Stimulated activated naive CD8-positive, alpha-beta T cell treated with anti-CD3 and anti-CD28 coated beads, Interleukin-15, Interleukin-2, amounts not matched to agents 100 ng/mL and 50 ng/mL, for 24 hours (primary cell): Measurements from ENCODE around the gene C9orf72.
"Not testable (repeated sequence)": the region's sequence is repeated elsewhere in the genome, so short reads cannot be mapped to it uniquely, and the experiment has no call there.

Experiments used
- H3K27ac Mint-ChIP-seq: one replicate; pipeline ENCODE4 v1.8.0; 2021; ENCODE audit warnings: mild to moderate bottlenecking, mixed read lengths
- H3K27me3 Mint-ChIP-seq: one replicate; pipeline ENCODE4 v1.8.0; 2021; ENCODE audit warnings: mixed read lengths
- H3K36me3 Mint-ChIP-seq: one replicate; pipeline ENCODE4 v1.8.0; 2021; ENCODE audit warnings: low read depth, mixed read lengths
- H3K4me1 Mint-ChIP-seq: one replicate; pipeline ENCODE4 v1.8.0; 2021; ENCODE audit warnings: low read depth, mixed read lengths
- H3K4me3 Mint-ChIP-seq: one replicate; pipeline ENCODE4 v1.8.0; 2021; ENCODE audit warnings: mild to moderate bottlenecking, mixed read lengths
- H3K9me3 Mint-ChIP-seq: one replicate; pipeline ENCODE4 v1.8.0; 2021; ENCODE audit warnings: mixed read lengths

The C9orf72 gene

GRCh38 chr9:27572918-27573633, at the start of gene C9orf72:
TSS of gene C9orf72 (minus strand) at chr9:27573481. CDS start at chr9:27567120, 6,361 bp downstream.
- H3K9me3 Mint-ChIP-seq = peaks cover 2% of the 10 kb centered on the region
- peaks cover 5% of the 10 kb centered on the region for H3K36me3 Mint-ChIP-seq
- peak within 1 kb of the TSS; percentile 89 for H3K4me3 Mint-ChIP-seq

GRCh38 chr9:27622693-27623340, 49.5 kb upstream of the C9orf72 start:
- Mint-ChIP-seq H3K36me3 (no peaks in the 10 kb centered on the region), H3K27ac (no peak overlapping the region)

More at GRCh38 chr9:27572918-27573633, at the start of gene C9orf72:
- peaks cover 3% of the 10 kb centered on the region for H3K27me3 Mint-ChIP-seq
- H3K4me1 Mint-ChIP-seq = peaks cover 33% of the 10 kb centered on the region
- H3K27ac Mint-ChIP-seq = peak within 1 kb of the TSS; percentile 99

GRCh38 chr9:27619743-27620142, 46.5 kb upstream of the C9orf72 start:
- Mint-ChIP-seq H3K27ac (no peak overlapping the region), H3K27me3 (peaks cover 3% of the 10 kb centered on the region), H3K36me3 (no peaks in the 10 kb centered on the region), H3K9me3 (no peaks in the 10 kb centered on the region), H3K4me3 (no peak overlapping the region), H3K4me1 (no peaks in the 10 kb centered on the region)

More at GRCh38 chr9:27622693-27623340, 49.5 kb upstream of the C9orf72 start:
- H3K4me3 Mint-ChIP-seq = no peak overlapping the region
- H3K4me1 Mint-ChIP-seq = no peaks in the 10 kb centered on the region
- peaks cover 3% of the 10 kb centered on the region for H3K27me3 Mint-ChIP-seq
- no peaks in the 10 kb centered on the region for H3K9me3 Mint-ChIP-seq

GRCh38 chr9:27618066-27618465, 44.8 kb upstream of the C9orf72 start:
- no peak overlapping the region for H3K27ac Mint-ChIP-seq
- H3K4me1 Mint-ChIP-seq = no peaks in the 10 kb centered on the region
- peaks cover 9% of the 10 kb centered on the region for H3K27me3 Mint-ChIP-seq

GRCh38 chr9:27614551-27614950, 41.3 kb upstream of the C9orf72 start:
- no peaks in the 10 kb centered on the region for H3K4me1 Mint-ChIP-seq
- H3K4me3 Mint-ChIP-seq = no peak overlapping the region
- H3K27ac Mint-ChIP-seq = no peak overlapping the region
- no peaks in the 10 kb centered on the region for H3K9me3 Mint-ChIP-seq
- H3K27me3 Mint-ChIP-seq = peaks cover 7% of the 10 kb centered on the region
- H3K36me3 Mint-ChIP-seq = no peaks in the 10 kb centered on the region

More at GRCh38 chr9:27618066-27618465, 44.8 kb upstream of the C9orf72 start:
- Mint-ChIP-seq H3K4me3 (no peak overlapping the region), H3K36me3 (no peaks in the 10 kb centered on the region), H3K9me3 (no peaks in the 10 kb centered on the region)

- Mint-ChIP-seq H3K27me3 (peaks cover 11% of the 10 kb centered on the region), H3K27ac (peak overlapping the region; percentile 47)
- not testable (repeated sequence) for H3K4me1 Mint-ChIP-seq
These were observed 38.8 kb upstream of the C9orf72 start for GRCh38 chr9:27612036-27612435.

GRCh38 chr9:27610622-27611021, 37.3 kb upstream of the C9orf72 start:
- no peaks in the 10 kb centered on the region for H3K4me1 Mint-ChIP-seq
- no peaks in the 10 kb centered on the region for H3K9me3 Mint-ChIP-seq
- no peaks in the 10 kb centered on the region for H3K36me3 Mint-ChIP-seq
- no peak overlapping the region for H3K4me3 Mint-ChIP-seq
- H3K27me3 Mint-ChIP-seq = peaks cover 11% of the 10 kb centered on the region
- no peak overlapping the region for H3K27ac Mint-ChIP-seq

More at GRCh38 chr9:27612036-27612435, 38.8 kb upstream of the C9orf72 start:
- H3K9me3 Mint-ChIP-seq, H3K36me3 Mint-ChIP-seq, H3K4me3 Mint-ChIP-seq: not testable (repeated sequence)

GRCh38 chr9:27602954-27603353, 29.7 kb upstream of the C9orf72 start:
- H3K4me3 Mint-ChIP-seq = no peak overlapping the region
- no peak overlapping the region for H3K27ac Mint-ChIP-seq

GRCh38 chr9:27602142-27602861, 29.0 kb upstream of the C9orf72 start:
- Mint-ChIP-seq H3K4me3 (no peak overlapping the region), H3K36me3 (no peaks in the 10 kb centered on the region), H3K27ac (no peak overlapping the region), H3K27me3 (no peaks in the 10 kb centered on the region), H3K9me3 (no peaks in the 10 kb centered on the region), H3K4me1 (no peaks in the 10 kb centered on the region)

More at GRCh38 chr9:27602954-27603353, 29.7 kb upstream of the C9orf72 start:
- no peaks in the 10 kb centered on the region for H3K4me1 Mint-ChIP-seq
- no peaks in the 10 kb centered on the region for H3K27me3 Mint-ChIP-seq
- no peaks in the 10 kb centered on the region for H3K9me3 Mint-ChIP-seq
- H3K36me3 Mint-ChIP-seq = no peaks in the 10 kb centered on the region

GRCh38 chr9:27601396-27601795, 28.1 kb upstream of the C9orf72 start:
- no peak overlapping the region for H3K27ac Mint-ChIP-seq
- no peaks in the 10 kb centered on the region for H3K27me3 Mint-ChIP-seq
- H3K4me1 Mint-ChIP-seq = no peaks in the 10 kb centered on the region
- no peak overlapping the region for H3K4me3 Mint-ChIP-seq
- H3K36me3 Mint-ChIP-seq = no peaks in the 10 kb centered on the region
- no peaks in the 10 kb centered on the region for H3K9me3 Mint-ChIP-seq

GRCh38 chr9:27600256-27600655, 27.0 kb upstream of the C9orf72 start:
- no peaks in the 10 kb centered on the region for H3K4me1 Mint-ChIP-seq
- no peaks in the 10 kb centered on the region for H3K27me3 Mint-ChIP-seq
- no peaks in the 10 kb centered on the region for H3K36me3 Mint-ChIP-seq
- no peaks in the 10 kb centered on the region for H3K9me3 Mint-ChIP-seq
- H3K27ac Mint-ChIP-seq = no peak overlapping the region
- no peak overlapping the region for H3K4me3 Mint-ChIP-seq

- Mint-ChIP-seq H3K27ac (no peak overlapping the region), H3K9me3 (no peaks in the 10 kb centered on the region), H3K4me1 (no peaks in the 10 kb centered on the region), H3K36me3 (no peaks in the 10 kb centered on the region), H3K4me3 (no peak overlapping the region), H3K27me3 (no peaks in the 10 kb centered on the region)
These were observed 26.6 kb upstream of the C9orf72 start for GRCh38 chr9:27599870-27600238.

- no peaks in the 10 kb centered on the region for H3K4me1 Mint-ChIP-seq
- H3K27me3 Mint-ChIP-seq = no peaks in the 10 kb centered on the region
- H3K4me3 Mint-ChIP-seq = no peak overlapping the region
- H3K27ac Mint-ChIP-seq = no peak overlapping the region
- no peaks in the 10 kb centered on the region for H3K36me3 Mint-ChIP-seq
- H3K9me3 Mint-ChIP-seq = no peaks in the 10 kb centered on the region
These were observed 26.0 kb upstream of the C9orf72 start for GRCh38 chr9:27599102-27599869.

- Mint-ChIP-seq H3K36me3 (no peaks in the 10 kb centered on the region), H3K27ac (no peak overlapping the region)
These were observed 22.5 kb upstream of the C9orf72 start for GRCh38 chr9:27595733-27596132.

More at GRCh38 chr9:27595733-27596132, 22.5 kb upstream of the C9orf72 start:
- H3K4me1 Mint-ChIP-seq = no peaks in the 10 kb centered on the region
- no peak overlapping the region for H3K4me3 Mint-ChIP-seq
- H3K9me3 Mint-ChIP-seq = peaks cover 4% of the 10 kb centered on the region
- peaks cover 12% of the 10 kb centered on the region for H3K27me3 Mint-ChIP-seq
